ENCODE measurements around the gene CDH4. TPM values are rescaled to one million over a fixed set of nuclear protein-coding genes. Genes with fewer than 3 reads are reported as not detected.

CDH4 gene
- total RNA-seq, 4 donors from 2014 or later = under 0.01 to 0.56 (median 0.19) TPM; not detected in 1

GRCh38 chr20:61841966-61842365, 589.9 kb downstream of the CDH4 start:
- TF ChIP-seq, protein P1, sequence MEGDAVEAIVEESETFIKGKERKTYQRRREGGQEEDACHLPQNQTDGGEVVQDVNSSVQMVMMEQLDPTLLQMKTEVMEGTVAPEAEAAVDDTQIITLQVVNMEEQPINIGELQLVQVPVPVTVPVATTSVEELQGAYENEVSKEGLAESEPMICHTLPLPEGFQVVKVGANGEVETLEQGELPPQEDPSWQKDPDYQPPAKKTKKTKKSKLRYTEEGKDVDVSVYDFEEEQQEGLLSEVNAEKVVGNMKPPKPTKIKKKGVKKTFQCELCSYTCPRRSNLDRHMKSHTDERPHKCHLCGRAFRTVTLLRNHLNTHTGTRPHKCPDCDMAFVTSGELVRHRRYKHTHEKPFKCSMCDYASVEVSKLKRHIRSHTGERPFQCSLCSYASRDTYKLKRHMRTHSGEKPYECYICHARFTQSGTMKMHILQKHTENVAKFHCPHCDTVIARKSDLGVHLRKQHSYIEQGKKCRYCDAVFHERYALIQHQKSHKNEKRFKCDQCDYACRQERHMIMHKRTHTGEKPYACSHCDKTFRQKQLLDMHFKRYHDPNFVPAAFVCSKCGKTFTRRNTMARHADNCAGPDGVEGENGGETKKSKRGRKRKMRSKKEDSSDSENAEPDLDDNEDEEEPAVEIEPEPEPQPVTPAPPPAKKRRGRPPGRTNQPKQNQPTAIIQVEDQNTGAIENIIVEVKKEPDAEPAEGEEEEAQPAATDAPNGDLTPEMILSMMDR (IDR thresholded peaks at IDR 0.05) = no peak
- no peak for DNase-seq (ENCODE audit: low spot score)

GRCh38 chr20:61844621-61845020, 592.6 kb downstream of the CDH4 start:
- ATAC-seq (ENCODE audit: low FRiP score) (no peak), DNase-seq (ENCODE audit: low spot score) (no peak)
- TF ChIP-seq, protein P1 (IDR thresholded peaks at IDR 0.05) = no peak

More at GRCh38 chr20:61841966-61842365, 589.9 kb downstream of the CDH4 start:
- no peak for ATAC-seq (ENCODE audit: low FRiP score)

- DNase-seq (ENCODE audit: low spot score) = no peak
- no peak for ATAC-seq (ENCODE audit: low FRiP score)
- TF ChIP-seq, protein P1 (IDR thresholded peaks at IDR 0.05) = no peak
Observed at GRCh38 chr20:61845233-61845671, 593.2 kb downstream of the CDH4 start.

DNA sequence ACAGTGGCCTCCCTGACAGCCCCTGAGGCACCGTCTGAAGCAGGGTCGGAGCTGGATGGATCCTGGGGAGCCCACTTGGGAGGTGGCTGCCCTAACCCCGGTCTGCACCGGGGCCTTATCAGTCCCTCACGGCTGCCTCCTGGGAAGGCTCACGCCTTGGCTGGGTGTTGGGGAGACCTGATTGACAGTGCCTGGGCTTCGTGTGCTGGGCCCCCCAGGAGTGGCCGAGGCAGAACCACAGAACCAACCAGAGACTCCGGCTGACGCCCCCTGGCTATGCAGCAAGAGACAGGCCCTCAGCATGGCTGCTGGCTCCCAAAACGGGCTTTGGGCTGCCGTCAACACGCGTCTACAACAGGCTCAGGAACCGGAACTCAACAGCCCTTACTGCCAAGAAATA, 594.0 kb downstream of the CDH4 start:
- no peak for DNase-seq (ENCODE audit: low spot score)
- TF ChIP-seq, protein P1 (IDR thresholded peaks at IDR 0.05) = no peak
- ATAC-seq (ENCODE audit: low FRiP score) = no peak

- ATAC-seq (ENCODE audit: low FRiP score) (no peak), DNase-seq (ENCODE audit: low spot score) (no peak)
- TF ChIP-seq, protein P1 (IDR thresholded peaks at IDR 0.05) = no peak
Observed at GRCh38 chr20:61846741-61847419, 594.8 kb downstream of the CDH4 start.

DNA sequence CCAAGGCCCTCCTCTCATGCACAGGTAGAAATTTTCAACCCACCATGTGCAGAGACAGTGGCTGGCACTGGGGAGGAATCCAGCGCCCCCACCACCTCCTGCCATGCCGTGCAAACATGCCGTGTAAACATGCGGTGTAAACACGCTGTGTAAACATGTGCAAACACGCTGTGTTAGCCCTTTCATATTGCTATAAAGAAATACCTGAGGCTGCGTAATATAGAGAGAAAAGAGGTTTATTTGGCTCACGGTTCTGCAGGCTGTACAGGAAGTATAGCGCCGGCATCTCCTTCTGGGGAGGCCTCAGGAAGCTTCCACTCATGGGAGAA, 595.3 kb downstream of the CDH4 start:
- ATAC-seq (ENCODE audit: low FRiP score) (no peak), DNase-seq (ENCODE audit: low spot score) (no peak)
- TF ChIP-seq, protein P1 (IDR thresholded peaks at IDR 0.05) = no peak

GRCh38 chr20:61847986-61848385, 595.9 kb downstream of the CDH4 start:
- ATAC-seq (ENCODE audit: low FRiP score) = no peak
- TF ChIP-seq, protein P1 (IDR thresholded peaks at IDR 0.05) = no peak
- DNase-seq (ENCODE audit: low spot score) = no peak
